SU-DHL-6 (cell line): ENCODE data around the gene TCF12.

Experiments
- H2AFZ ChIP-seq: fragments of 200-600 bp; sonication (generic); 2 replicates; pipeline ENCODE4 v1.6.1; 2014; ENCODE audit warnings: low read depth, mild to moderate bottlenecking, moderate library complexity, mixed read lengths, antibody characterized with exemption, low read length; ENCODE audit not compliant: severe bottlenecking
- H3F3A ChIP-seq: fragments of 200-600 bp; shearing (Covaris generic); 2 replicates; pipeline ENCODE4 v1.6.0; 2016; ENCODE audit warnings: antibody characterized with exemption, mild to moderate bottlenecking; ENCODE audit not compliant: insufficient read depth
- H3K27ac ChIP-seq: fragments of 200-600 bp; sonication (generic); 2 replicates; pipeline ENCODE4 v1.5.1; 2016; ENCODE audit warnings: low read depth, mild to moderate bottlenecking, low read length, moderate library complexity, mixed read lengths
- H3K27me3 ChIP-seq: fragments of 200-600 bp; sonication (generic), shearing (Covaris generic); 2 replicates; pipeline ENCODE4 v1.6.0; 2014; ENCODE audit warnings: mild to moderate bottlenecking, low read length
- H3K36me3 ChIP-seq: fragments of 200-600 bp; sonication (generic); 2 replicates; pipeline ENCODE4 v1.6.1; 2014; ENCODE audit warnings: mild to moderate bottlenecking, low read length, mixed read lengths
- H3K4me2 ChIP-seq: fragments of 300-600, 200-600 bp; shearing (Covaris generic), sonication (generic); 2 replicates; pipeline ENCODE4 v1.6.0; 2014; ENCODE audit warnings: low read length, low read depth, mild to moderate bottlenecking; ENCODE audit not compliant: poor library complexity, severe bottlenecking
- H3K4me3 ChIP-seq: fragments of 200-600 bp; sonication (generic); 2 replicates; pipeline ENCODE4 v1.5.1; 2014; ENCODE audit warnings: antibody characterized with exemption, low read length, mild to moderate bottlenecking, mixed read lengths; ENCODE audit not compliant: insufficient read depth, poor library complexity, severe bottlenecking
- H3K79me2 ChIP-seq: fragments of 200-600 bp; sonication (generic); 2 replicates; pipeline ENCODE4 v1.6.1; 2014; ENCODE audit warnings: mild to moderate bottlenecking, low read length, moderate library complexity; ENCODE audit not compliant: insufficient read depth
- H3K9ac ChIP-seq: fragments of 200-600 bp; sonication (generic); 2 replicates; pipeline ENCODE4 v1.7.0; 2014; ENCODE audit warnings: mild to moderate bottlenecking, low read length
- H3K9me2 ChIP-seq: fragments of 200-600 bp; sonication (generic); replicated peaks from 2 replicates; pipeline ENCODE4 v1.6.1; 2014; ENCODE audit warnings: low read length; ENCODE audit not compliant: insufficient read depth
- H3K9me3 ChIP-seq: fragments of 200-600 bp; sonication (generic); 2 replicates; pipeline ENCODE4 v1.6.1; 2014; ENCODE audit warnings: low read length, mixed read lengths; ENCODE audit not compliant: insufficient read depth
- H4K20me1 ChIP-seq: fragments of 200-600 bp; sonication (generic); 2 replicates; pipeline ENCODE4 v1.6.1; 2014; ENCODE audit warnings: low read depth, mild to moderate bottlenecking, antibody characterized with exemption, low read length, moderate library complexity, mixed read lengths
- CTCF ChIP-seq: fragments of 200-600 bp; sonication (generic); IDR thresholded peaks from one replicate; pipeline ENCODE4 v1.5.1; 2017; ENCODE audit warnings: antibody characterized with exemption, mild to moderate bottlenecking, low read length, moderate library complexity; ENCODE audit not compliant: insufficient read depth, poor library complexity, severe bottlenecking
- EZH2phosphoT487 ChIP-seq: fragments of 200-600 bp; sonication (generic), shearing (Covaris generic); conservative IDR thresholded peaks from 2 replicates; pipeline ENCODE4 v1.6.1; 2018; ENCODE audit warnings: mild to moderate bottlenecking, antibody characterized with exemption, low read length, moderate library complexity, mixed read lengths

TCF12 gene

GRCh38 chr15:57297163-57297593 lies 378.7 kb downstream of the TCF12 start:
- Histone ChIP-seq H3K4me3 (no peak overlapping the region), H3K27me3 (no peaks in the 10 kb centered on the region), H3K9me3 (no peaks in the 10 kb centered on the region), H3K79me2 (peaks cover 19% of the 10 kb centered on the region), H4K20me1 (no peaks in the 10 kb centered on the region), H3K36me3 (no peaks in the 10 kb centered on the region), H3K9me2 (no peaks in the 10 kb centered on the region), H3F3A (0 out of 2 replicates have a peak, but pooled peaks cover 3% of the 10 kb centered on the region), H3K27ac (no peak overlapping the region), H3K9ac (no peak overlapping the region), H3K4me2 (no peak overlapping the region), H2AFZ (no peak overlapping the region)
- TF ChIP-seq CTCF: no peak
- TF ChIP-seq EZH2phosphoT487: no peak

- H3K27ac ChIP-seq: no peak overlapping the region
- H3K9ac ChIP-seq: no peak overlapping the region
- no peaks in the 10 kb centered on the region for H3K36me3 ChIP-seq
- no peaks in the 10 kb centered on the region for H3K9me2 ChIP-seq
- H3F3A ChIP-seq: 0 out of 2 replicates have a peak, but pooled peaks cover 3% of the 10 kb centered on the region
- no peak overlapping the region for H3K4me2 ChIP-seq
- H3K9me3 ChIP-seq: no peaks in the 10 kb centered on the region
- no peak overlapping the region for H2AFZ ChIP-seq
- TF ChIP-seq CTCF: no peak
- no peak for TF ChIP-seq EZH2phosphoT487
- no peaks in the 10 kb centered on the region for H4K20me1 ChIP-seq
- peaks cover 23% of the 10 kb centered on the region for H3K79me2 ChIP-seq
- no peaks in the 10 kb centered on the region for H3K27me3 ChIP-seq
- no peak overlapping the region for H3K4me3 ChIP-seq
Observed at GRCh38 chr15:57297630-57298029, 379.2 kb downstream of the TCF12 start.

DNA sequence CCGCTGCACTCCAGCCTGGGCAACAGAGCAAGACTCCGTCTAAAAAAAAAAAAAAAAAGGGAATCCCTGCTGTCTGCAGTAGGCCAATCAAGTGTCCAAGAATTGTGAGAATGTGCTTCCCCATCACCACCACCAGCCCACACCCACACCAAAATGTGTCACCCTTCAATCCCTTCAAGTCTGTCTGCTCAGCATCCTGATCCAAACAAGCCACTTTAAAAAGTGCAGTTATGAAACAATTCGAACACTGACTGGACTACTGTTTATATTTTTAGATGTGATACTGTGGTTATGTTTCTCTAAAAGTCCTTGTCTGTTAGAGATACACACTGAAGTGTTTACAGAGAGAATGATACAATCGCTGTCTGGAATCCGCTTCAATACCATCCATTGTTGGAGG lies 379.8 kb downstream of the TCF12 start:
- Histone ChIP-seq H3F3A (0 out of 2 replicates have a peak, but pooled peaks cover 3% of the 10 kb centered on the region), H3K4me2 (no peak overlapping the region), H3K4me3 (no peak overlapping the region), H3K9ac (no peak overlapping the region), H3K36me3 (no peaks in the 10 kb centered on the region), H3K9me2 (no peaks in the 10 kb centered on the region), H4K20me1 (no peaks in the 10 kb centered on the region), H3K9me3 (no peaks in the 10 kb centered on the region), H3K27ac (peak overlapping the region; percentile 85; the same call in 1 of the 2 replicates), H3K79me2 (peaks cover 29% of the 10 kb centered on the region), H3K27me3 (no peaks in the 10 kb centered on the region), H2AFZ (no peak overlapping the region)
- TF ChIP-seq CTCF (no peak), EZH2phosphoT487 (no peak)
